GM18519 (cell line): ENCODE data around the gene MMEL1.

Experiments used
- ATAC-seq: cut with Tn5 transposase; IDR thresholded peaks from one replicate; pipeline ENCODE4 v1.9.1; 2021; ENCODE audit warnings: mild to moderate bottlenecking, moderate library complexity; ENCODE audit not compliant: unreplicated experiment, low FRiP score

MMEL1 gene

GRCh38 chr1:2547210-2548067, 85.4 kb downstream of the MMEL1 start:
- no peak for ATAC-seq

DNA sequence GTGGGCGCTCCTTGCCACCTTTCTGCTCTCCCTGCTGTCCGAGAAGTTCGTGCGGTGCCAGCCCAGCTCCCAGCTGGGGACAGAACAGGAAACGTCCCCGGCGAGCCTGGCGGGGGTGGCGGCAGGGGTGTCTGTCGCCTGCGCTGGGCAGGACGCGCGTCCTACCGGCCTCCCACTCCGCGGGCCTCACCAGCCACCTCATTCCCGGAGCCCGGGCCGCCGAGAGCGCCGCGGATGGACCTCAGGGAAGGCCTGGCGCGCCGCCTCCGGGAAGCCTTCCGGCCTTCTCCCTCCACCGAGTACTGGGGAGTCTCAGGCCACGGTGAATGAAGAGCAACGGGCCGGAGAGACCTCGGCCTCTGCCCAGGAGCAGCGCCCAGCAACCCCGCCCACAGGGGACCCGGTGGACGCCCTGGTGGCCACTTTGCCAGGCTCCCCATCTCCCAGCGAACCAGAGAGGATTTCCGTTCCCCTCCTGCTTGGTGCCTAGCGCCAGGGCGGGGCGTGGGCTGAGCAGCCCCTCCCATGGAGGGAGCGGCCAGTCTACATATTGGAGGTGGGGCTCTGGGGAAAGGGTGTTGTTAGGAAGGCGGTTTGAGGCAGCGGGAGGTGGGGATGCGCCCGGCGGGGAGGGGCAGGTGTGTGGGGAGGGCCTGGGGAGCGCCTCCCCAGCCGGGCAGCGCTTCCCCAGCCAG, 86.2 kb downstream of the MMEL1 start:
- peak; percentile 13 for ATAC-seq

DNA sequence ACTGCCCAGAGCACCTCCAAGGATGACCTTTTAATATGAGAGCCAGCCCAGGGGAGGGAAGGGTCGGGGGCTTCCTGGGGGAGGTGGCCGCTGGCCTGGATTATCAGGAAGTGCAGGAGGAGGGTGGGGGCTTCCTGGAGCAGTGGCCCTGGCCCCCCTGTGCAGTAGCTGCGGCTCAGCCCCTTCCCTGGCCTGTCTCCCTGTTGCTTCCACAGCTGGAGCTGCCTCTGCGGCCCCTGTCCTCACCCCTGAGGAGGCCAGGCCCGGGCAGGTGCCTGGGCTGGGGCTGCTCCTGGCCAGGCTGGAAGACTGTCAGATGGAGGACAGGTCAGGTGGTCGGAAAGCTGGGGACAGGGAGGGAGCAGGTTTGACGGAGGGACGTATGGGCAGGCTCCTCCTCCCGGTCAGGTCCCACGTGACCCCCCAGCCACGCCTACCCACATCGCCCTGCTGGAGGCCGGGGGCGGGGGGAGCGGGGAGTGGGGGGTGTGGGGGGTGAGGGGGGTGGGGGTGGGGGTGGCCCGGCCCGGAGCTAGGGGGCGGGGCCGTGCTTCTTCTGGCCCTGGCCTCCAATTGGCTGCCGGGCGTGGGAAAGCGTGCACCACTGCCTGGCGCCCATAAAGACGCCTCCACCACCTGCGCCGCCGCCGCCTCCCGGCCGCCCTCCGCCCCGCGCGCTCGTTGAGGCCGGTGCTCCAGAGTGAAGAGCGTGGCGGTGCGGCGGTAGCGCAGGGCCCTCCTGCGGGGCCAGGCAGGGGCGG, 86.9 kb downstream of the MMEL1 start:
- ATAC-seq, result peak; percentile 26

DNA sequence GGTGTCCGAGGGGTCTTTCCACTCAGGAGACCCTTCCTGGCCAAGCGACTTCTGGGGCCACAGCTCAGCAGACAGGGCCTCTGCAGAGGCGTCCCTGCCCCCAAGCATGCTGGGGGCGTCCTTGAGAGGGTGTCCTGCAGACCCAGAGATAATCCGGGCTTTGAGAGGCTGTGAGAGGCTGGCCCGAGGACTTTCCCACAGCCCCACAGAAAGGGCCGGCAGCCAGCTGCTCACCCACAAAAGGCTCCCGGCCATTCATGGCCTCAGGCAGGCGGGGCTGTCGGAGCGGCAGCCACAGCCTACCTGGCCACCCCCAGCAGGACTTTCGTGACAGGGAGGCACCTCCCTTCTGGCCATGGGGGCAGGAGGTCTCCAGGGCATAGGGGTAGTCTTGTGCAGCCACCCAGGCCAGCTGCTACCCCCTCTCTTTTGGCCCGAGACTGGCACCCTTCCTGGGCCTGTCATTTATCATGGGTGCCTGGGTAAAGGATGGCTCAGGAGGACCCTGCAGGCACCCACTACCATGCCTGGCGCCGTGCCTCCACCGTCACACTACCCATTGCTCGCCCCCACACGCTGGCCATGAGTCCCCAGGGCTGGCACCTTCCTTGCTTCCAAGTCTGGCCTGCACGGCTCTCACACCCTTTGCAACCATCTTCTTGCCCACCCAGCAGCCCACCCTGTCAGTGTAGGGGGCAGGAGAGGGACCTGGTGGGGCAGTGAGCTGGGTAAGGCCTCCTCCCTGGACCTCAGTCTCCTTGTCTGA, 87.8 kb downstream of the MMEL1 start:
- ATAC-seq, result no peak

GRCh38 chr1:2544093-2544874, 88.5 kb downstream of the MMEL1 start:
- ATAC-seq, result no peak

DNA sequence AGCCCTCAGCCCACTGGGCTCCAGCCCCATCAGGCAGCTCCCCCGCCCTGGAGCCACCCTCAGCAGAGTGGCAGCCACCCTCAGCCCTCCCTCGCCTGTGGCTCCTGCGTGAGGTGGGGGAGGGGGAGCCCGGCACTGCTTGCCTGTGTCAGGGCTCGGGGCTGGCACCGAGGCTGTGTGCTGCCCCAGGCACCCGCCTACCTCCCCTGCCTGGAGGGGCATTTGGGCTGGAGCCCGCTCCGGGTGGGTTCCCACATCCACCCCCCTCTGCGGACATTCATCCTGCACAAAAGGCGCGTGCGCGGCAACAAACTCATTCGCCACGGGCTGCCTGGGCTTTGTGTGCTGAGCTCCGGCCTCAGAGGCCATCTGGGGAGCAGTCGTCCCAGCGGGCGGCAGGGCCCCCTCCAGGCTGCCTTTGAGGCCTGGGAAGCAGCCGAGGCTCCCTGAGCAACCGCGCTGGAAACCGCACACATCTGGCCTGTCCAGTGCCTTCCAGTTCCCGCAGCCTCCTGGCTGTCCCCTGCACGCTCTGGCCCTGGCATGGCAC, 89.2 kb downstream of the MMEL1 start:
- ATAC-seq, result no peak

GRCh38 chr1:2542246-2542915, 90.4 kb downstream of the MMEL1 start:
- ATAC-seq, result no peak

GRCh38 chr1:2541619-2542245, 91.1 kb downstream of the MMEL1 start:
- ATAC-seq, result no peak

GRCh38 chr1:2540816-2541492, 91.9 kb downstream of the MMEL1 start:
- ATAC-seq, result no peak
